Activated CD8-positive, alpha-beta memory T cell treated with anti-CD3 and anti-CD28 coated beads, Interleukin-2, amount 50 U/mL, for 24 hours (primary cell): ENCODE results near the gene BASP1.
"Not testable (repeated sequence)": the region's sequence is repeated elsewhere in the genome, so short reads cannot be mapped to it uniquely, and the experiment has no call there.

Experiments used
- DNase-seq: peaks from one replicate; pipeline ENCODE4 v3.0.0-alpha.2; 2020; ENCODE audit errors: extremely low read depth

The BASP1 gene

GRCh38 chr5:17223367-17224185, 6.1 kb downstream of the BASP1 start:
- no peak for DNase-seq

GRCh38 chr5:17224858-17225511, 7.6 kb downstream of the BASP1 start:
- no peak for DNase-seq

GRCh38 chr5:17225520-17225919, 8.1 kb downstream of the BASP1 start:
- DNase-seq = no peak

GRCh38 chr5:17227868-17228267, 10.4 kb downstream of the BASP1 start:
- DNase-seq = no peak

- no peak for DNase-seq
Observed at GRCh38 chr5:17228821-17229291, 11.4 kb downstream of the BASP1 start.

GRCh38 chr5:17229313-17229712, 11.9 kb downstream of the BASP1 start:
- no peak for DNase-seq

GRCh38 chr5:17230191-17230590, 12.8 kb downstream of the BASP1 start:
- no peak for DNase-seq

GRCh38 chr5:17230808-17231525, 13.5 kb downstream of the BASP1 start:
- no peak for DNase-seq

GRCh38 chr5:17232405-17232804, 15.0 kb downstream of the BASP1 start:
- DNase-seq = no peak

GRCh38 chr5:17233488-17233887, 16.1 kb downstream of the BASP1 start:
- no peak for DNase-seq

GRCh38 chr5:17234374-17234773, 16.9 kb downstream of the BASP1 start:
- DNase-seq = no peak

GRCh38 chr5:17235731-17236330, 18.4 kb downstream of the BASP1 start:
- DNase-seq = no peak

- no peak for DNase-seq
Observed at GRCh38 chr5:17238521-17239041, 21.1 kb downstream of the BASP1 start.

GRCh38 chr5:17239953-17240352, 22.5 kb downstream of the BASP1 start:
- DNase-seq = no peak

- no peak for DNase-seq
Observed at GRCh38 chr5:17240487-17240886, 23.1 kb downstream of the BASP1 start.

GRCh38 chr5:17241635-17242034, 24.2 kb downstream of the BASP1 start:
- no peak for DNase-seq

GRCh38 chr5:17243287-17244063, 26.0 kb downstream of the BASP1 start:
- DNase-seq = no peak

GRCh38 chr5:17249029-17249634, 31.7 kb downstream of the BASP1 start:
- no peak for DNase-seq

GRCh38 chr5:17249841-17250240, 32.4 kb downstream of the BASP1 start:
- DNase-seq = not testable (repeated sequence)

- DNase-seq = no peak
Observed at GRCh38 chr5:17252543-17252942, 35.1 kb downstream of the BASP1 start.
